Fibroblast of gingiva (primary cell): ENCODE results near the gene TTC7B.

Experiments
- DNase-seq: peaks from one replicate; pipeline ENCODE4 v3.0.0-alpha.2; 2011; ENCODE audit warnings: low read depth

TTC7B gene

DNA sequence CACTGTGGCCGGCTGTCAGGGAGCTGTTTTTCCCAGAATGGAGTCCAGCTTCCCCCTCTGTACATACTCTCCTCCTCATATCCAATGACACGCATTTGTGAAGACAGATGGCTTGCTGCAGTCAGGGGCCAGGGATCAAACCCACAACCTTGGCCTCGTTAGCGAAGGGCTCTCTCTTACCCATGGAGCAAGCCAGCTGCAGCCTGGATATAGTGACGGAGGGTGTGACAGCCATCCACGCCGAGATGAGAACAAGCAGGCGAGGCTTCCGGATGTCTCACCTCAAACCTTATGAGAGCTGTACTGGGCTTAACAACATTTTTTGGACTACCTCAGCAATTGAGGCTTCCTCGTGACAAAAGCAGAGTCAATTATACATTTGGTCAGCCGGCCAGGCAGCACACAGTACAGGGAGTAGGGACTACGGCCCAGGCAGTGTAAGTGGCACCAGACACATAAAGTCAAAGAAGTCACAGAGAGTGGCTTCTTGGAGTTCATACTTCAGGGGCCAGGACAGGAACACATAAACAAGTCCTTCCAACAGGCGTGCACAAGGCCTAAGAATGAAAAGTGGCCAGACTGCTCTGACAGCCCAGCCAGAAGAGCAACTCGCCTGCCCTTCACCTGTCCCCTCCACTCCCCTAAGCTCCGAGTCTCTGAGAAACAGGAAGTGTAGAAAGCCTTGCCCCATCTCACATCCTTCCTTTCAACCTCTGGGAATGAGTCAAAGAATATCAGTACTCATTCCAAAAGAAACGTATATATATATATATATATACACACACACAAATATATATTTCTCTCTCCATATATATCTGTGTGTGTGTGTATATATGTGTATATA, 115.1 kb downstream of the TTC7B start:
- no peak for DNase-seq

DNA sequence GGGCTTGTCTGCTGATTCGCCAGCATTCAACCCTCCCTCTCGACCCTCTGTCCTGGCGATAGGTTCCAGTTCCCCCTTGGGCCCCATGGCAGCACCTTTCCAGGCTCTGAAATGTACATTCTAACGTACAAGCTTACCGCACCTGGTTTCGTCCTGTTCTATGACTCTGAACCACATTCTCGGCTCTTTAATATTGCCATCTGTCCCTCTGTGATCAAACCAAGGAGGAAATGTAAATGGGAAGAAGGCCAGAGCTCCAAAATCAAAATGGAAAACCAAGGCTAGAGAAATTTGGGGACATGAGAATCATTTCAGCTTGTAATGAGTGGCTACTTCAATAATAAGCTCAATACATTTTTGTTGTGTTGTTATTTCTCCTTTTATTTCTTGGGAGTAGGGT, 117.2 kb downstream of the TTC7B start:
- no peak for DNase-seq

DNA sequence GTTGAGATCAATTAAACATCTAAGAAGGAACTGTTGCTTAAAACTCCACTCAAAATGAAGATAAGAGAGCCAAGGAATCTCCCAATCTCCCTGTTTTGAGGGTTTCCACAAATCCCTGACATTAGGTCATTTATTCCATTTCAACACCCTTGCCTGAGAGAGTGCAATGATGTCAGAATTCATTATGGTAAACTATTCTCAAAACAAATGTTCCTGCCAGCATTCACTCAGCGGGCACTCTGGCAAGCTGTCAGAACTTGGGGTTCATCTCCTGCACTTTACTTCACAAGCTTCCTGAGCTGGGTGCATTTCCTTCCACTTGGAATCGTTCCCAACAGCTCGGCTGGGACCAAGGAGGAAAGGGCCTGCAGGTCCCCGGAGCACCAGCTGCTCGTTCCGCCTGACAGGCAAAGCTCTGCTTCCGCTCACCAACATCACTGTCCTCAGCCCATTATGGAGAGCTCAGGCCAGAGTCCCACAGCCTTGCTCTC, 117.8 kb downstream of the TTC7B start:
- peak; percentile 73 for DNase-seq

DNA sequence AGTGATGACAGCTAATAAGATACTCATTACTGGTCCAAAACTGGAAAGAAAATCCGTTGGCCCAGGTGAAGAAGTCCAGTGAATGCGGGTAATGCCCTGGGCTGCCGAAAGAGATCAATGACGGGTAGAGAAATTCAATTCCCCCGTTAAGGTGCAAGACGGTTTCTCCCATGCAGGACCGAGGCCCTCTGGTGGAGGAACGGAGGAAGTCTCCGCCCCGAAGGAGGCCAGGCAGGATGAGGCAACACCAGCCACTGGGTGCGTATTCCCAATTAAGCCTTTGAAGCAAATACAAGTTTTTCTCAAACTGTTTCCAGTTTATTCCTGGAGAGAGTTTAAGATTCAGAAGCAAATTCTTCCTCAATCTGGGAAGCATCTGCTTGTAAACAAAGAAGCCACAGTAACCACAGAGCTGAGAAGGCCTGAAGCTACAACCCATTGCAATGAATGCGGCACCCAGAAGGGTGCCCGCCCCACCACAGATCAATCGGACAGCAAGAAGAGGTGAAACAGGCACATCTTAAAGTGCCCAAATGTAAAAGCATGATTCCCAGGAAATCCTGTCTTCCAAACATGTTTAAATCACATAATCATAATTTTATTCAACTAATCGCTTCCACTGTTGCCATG, 118.5 kb downstream of the TTC7B start:
- peak; percentile 81 for DNase-seq

DNA sequence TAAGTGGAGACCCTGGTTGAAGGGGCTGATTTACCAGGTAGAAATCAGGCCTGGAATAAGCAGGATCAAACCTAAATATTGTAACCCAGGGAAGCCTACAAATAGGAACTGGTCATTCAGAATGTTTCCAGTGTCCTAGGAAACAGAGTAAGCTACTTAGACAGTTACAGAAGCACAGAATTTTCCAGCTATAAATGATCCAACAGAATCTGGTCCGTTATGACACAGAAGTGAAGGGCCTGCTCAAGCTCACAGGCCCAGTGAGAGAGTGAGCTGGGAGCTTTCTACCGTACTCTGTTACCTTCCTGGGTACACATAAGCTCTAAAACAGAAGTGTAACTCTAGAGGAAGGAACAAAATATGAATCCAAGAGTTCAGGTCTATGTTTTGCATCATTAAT, 119.1 kb downstream of the TTC7B start:
- no peak for DNase-seq

DNA sequence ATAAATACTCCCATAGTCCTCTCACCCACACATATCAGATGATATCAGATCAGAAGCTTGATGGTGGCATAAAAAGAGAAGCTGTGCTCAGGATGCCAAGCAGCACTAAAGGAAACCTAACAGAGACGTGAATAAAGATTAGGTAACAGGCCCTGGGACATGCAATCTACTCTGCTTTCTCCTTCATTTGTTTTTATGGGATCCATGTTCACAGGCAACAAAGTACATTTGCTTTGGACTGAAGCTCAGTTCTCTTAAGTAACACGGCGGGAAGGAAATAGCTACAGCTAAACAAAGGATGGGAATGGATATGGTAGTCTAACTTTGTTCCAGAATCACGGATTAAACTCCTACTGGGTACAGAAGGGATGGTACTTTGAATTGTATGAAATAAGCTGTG, 119.5 kb downstream of the TTC7B start:
- DNase-seq = no peak

DNA sequence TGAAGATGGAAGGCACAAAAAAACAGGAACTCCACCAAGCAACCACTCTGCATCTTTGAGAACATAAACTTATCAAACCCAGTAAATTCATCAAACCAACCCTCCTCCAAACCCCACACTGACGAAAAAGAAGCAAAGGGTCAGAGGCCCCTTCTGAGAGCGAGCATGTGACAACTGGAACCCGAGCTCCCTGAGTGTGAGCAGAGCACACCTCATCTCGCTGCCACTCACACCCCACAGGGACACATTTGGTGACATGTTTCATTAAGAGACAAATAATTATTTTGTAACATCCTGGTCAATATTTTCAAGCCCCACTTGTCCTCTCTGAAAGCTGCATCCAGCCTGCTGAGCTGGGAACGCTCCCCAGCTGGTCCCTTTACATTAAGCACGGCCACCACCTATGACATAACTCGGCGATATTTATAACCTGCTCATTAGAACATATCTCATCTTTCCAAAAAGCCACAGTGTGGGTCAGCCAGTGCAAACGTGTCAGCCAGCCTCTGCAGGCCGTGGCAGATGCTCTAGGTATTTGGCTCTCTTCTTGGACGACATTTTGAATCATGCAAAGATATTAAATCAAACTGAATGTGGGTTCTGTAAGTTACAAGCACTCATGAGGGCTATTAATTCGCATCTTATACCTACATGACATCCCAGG, 120.1 kb downstream of the TTC7B start:
- DNase-seq = no peak

DNA sequence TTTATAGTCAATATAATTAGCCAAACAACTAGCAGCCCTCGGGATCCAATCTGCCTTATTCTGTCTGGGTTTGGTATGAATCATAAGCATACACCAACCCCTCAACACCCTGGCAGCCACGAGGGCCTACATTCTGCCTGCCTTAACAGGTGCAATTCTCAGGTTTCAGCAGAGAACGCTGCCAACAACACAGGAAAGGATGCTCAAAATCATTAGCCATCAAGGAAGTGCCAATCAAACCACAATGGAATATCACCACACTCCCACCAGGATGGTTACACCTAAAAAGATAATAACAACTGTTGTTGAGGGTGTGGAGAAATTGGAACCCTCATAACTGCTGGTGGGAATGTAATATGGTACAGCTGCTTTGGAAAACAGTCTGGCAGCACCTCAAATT, 122.8 kb downstream of the TTC7B start:
- no peak for DNase-seq

DNA sequence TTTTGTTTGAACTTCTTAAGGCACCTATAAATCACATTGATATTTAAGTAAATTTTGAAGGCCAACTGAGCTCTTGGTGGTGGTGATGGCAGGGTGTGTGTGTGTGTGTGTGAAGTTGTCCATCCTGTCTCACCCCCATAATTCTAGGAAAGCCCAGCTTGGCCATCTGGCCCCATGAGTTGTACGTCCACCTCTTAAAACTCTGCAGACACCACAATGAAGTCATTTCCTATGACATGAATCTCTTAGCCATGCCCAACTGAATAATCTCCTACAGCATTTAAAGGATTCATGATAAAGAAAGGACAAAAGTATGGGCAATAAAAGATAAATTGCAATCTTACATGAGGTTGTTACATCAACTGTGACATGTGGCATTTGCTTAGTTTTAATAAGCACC, 123.4 kb downstream of the TTC7B start:
- no peak for DNase-seq

DNA sequence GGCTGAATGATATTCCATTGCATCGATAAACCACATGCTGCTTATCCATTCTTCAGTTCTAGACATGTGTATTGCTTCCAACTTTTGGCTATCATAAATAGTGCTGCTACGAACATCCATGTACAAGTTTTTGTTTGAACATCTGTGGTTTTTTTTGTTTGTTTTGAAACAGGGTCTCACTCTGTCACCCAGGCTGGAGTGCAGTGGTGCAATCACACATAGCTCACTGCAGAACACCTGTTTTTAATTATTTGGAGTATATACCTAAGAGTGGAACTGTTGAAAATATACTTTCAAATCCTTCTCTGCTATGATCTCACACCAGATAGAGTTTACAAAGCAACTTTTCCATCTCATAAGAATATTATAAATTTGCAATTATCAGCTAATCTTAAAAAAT, 124.2 kb downstream of the TTC7B start:
- DNase-seq = peak; percentile 86

DNA sequence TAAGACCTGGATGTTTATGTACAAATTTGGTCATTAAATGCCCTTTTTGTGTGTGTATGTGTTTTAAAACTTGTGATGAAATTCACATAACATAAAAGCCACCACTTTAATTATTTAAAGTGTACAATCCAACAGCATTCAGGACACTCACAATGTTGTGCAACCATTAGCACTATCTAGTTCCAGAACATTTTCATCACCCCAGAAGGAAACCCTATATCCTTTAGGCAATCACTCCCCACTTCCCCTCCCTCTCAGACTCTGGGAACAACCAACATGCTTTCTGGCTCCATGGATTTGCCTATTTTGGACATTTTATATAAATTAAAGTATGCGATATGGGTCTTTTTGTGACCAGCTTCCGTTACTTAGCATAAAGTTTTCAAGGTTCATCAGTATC, 124.6 kb downstream of the TTC7B start:
- peak; percentile 86 for DNase-seq

DNA sequence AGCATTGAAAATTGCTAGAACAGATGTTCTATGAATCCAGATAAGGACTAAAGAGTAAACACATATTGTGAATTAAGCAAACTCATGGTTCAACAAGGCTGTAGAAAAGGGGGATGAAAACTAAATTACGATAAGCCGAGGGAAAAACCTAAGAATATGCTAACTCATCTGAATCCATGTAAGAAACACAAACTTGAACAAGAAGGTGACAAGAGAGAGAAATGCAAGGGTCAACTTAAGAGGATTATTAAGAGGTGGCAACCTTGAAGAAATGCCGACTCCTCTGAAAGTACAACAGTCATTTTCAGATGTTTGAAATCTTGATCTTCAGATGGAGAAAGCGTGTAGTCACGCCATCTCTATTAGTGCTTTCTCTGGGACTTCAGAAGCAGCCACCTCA, 128.6 kb downstream of the TTC7B start:
- no peak for DNase-seq

DNA sequence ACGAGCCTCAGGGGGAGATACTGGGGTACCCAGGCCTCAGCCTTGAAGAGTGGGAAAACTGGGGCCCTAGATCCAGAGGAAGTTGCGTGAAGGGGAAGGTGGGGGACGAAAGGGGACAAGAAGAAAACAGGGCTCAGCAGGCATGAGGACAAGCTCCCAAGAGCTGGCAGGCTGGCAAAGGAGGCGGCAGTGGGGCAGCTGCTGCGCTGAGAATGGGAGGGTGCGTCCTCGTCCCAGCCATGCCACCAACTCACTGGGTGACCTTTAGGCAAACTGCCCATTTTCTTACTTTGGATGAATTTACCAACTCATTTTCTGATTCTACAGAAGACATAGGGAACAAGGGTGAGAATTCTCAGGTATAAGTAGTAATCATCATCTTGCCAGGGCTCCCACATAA, 133.6 kb downstream of the TTC7B start:
- DNase-seq = no peak

DNA sequence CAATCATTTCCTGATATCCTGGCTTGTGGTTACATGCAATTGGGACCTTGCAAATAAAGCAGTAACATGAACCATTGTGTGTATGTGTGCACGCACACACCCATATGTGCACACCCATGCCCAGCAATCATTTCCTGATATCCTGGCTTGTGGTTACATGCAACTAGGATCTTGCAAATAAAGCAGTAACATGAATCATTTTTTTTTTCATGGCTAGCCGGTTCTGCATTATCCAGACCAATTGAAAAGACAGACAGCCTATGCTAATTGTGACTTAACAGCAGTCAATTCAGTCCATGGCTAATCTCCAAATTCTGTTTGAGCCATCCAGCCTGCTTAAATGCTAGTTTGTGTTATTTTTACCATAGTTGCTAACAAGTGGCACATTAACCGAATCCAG, 134.3 kb downstream of the TTC7B start:
- no peak for DNase-seq

DNA sequence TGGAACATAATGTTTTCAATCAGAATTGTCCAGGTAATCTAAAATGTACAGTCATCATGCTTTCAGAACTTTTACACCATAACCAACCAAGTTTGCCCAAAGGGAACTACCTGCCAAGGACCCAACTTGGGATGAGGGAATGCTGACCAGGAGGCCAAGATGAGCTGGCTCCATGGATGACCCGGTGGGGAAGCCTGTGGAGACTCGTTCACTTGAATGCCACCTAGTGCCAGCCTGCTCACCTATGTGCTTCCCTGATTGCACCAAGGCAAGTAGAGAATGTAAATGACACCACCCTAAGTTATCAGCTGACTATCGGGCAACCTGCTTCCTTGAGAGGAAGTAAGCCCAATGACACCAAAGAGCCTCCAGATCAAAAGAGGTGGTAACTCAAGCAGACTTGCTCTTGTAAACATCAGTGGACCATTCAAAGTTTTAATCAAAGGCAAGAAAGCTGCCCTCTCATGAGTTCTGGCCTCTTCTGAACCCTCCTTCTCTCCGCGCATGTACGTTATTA, 137.3 kb downstream of the TTC7B start:
- DNase-seq = no peak

DNA sequence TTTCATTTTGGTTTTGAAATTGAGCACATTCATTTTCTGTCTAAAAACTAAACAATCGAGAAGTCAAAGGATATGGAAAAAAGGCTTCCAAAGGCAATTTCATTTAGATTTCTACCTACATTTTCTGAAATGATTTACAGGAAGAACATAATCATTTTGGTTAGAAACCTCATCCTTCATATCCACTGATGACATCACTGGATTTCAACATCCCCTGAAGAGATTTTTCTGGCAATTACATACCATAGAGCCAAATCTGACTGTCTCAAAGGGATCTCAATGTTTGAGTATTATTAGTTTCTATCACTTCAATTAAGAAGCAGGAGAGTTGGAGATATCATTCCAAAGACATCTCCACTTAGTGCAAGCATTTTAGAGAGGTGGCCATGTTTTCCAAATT, 137.8 kb downstream of the TTC7B start:
- DNase-seq = peak; percentile 31

DNA sequence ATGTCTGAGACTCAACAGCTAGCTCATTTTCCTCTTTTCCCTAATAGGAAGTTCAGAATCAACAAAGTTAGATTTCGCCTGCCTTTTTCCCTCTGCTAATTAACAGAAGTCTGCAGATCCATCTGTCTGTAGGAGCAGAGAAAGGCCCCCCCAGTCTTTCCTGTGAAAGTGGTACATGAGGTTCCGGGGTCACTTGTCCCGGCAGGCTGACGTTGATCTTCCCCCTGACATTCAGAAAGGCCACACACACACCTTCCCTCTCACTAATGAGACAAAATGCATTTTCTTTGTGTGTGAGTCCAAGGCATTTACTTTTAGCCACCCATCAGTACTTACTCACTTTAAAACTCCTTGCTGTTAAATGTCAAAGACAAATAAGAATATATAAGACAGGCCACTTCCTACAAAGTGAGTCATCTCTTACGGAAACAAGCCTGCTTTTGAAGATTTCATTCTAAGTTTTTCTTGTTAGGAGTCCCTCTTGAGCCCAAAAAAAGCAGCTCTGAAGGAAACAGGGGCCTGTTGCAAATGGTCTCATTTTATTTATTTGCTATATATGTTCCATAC, 138.7 kb downstream of the TTC7B start:
- DNase-seq = peak; percentile 34

DNA sequence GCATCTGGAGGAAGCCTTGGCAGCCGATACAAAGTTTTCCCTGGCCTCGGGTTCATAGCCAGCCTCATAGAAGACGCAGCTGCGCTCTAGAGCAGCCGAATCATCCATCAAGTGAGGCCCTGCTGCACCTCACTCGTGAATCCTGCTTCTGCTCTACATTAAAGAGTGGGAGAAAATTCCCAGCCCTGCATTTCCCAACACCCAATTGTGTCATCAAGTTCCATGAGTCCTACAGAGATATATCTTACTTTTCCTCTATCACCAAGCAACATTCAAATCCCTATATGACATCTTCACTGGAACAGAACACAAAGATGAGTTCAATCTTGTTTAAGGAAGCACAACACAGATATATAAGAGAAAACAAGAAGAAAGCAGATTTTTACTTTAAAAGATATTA, 139.3 kb downstream of the TTC7B start:
- DNase-seq = peak; percentile 21

DNA sequence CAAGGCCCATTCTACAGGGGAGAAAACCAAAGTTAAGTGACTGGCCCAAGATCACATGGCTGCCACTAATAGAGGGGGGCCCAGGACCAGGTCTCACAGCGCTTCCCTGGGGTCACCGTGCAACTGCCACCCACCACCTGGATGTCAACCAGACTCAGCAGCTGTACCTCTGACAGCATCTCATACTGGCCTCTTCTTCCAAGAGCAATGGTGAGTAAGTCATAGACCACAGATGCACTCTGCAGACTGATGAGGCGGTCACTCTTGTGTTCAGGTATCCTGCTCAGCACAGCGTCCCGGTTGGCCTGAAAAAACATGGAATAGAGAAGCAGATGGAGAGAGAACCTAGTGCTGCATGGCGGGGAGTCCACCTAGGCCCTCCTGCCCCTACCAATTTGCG, 139.9 kb downstream of the TTC7B start:
- DNase-seq = no peak

DNA sequence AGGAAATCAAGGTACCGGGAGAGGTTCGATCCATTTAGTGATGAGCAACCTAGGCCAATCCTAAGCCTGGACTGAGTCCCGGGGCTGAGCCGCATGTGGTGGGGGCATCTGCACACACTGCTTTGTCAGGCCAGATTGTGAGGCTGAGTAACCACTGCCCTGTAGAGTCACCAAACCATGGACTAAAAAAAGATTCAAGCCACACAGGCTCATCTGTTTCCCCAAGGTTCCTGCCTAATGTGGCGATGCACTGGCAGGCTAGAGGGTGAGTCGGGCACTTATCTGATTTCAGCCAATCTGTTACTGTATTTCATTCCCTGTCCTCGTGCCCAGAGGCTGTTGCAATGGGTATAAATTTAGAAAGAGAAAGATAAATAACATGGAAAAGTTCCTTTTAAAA, 140.8 kb downstream of the TTC7B start:
- DNase-seq = peak; percentile 84

DNA sequence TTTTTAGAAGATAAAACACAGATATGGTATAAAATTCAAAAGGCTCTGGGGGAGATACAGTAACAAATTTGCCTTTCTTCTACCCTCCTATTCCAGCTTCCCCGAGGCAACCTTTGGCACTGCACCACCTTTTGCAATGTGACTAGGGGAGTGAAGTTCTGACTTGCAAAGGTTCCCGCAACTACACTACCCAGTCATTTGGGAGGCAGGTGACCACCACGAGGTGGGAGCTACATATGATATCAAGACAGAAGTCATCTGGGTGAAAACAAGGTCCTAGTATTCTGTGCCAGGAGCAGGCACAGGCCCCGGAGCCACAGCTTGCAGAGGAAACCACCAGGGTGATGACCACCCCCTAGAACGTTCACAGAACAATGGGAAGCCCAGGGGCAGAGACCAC, 141.5 kb downstream of the TTC7B start:
- DNase-seq = no peak

DNA sequence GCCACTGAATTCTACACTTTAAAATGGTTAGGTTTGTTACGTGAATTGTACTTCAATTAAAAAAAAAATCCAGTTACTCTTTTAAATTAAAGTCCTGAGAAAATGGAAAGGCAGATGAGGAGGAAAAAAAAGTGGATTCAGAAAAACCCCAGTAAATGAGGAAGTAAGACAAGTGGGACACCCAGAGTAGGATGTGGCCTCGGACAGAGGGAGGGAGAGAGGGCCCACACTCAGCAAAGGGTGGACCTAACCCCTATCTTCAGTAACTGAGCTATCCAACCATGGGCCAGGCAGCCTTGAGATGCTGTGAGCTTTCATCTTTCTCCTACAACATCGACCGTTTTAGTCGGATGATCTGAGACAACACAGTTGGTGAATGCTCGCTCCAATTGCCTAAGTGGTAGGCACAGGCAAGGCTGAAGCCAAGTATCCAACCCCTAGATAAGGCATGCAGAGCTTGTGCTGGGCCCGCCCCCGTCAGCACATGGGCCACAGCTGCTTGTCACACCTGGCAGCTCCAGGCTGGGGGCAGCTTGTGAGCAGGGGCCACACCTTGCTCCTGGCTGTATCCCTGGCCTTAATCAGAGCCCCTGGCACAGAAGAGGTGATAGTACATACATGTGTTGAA, 142.1 kb downstream of the TTC7B start:
- DNase-seq = no peak
